Stimulated activated CD4-positive, alpha-beta T cell treated with anti-CD3 and anti-CD28 coated beads, Interleukin-1b, Interleukin-23, amount 100 ng/mL, for 24 hours (primary cell): Measurements from ENCODE around the gene DUOXA2.
"Not testable (repeated sequence)": the region's sequence is repeated elsewhere in the genome, so short reads cannot be mapped to it uniquely, and the experiment has no call there.

Source experiments
- DNase-seq, 4 experiments: peaks; one replicate each; pipeline ENCODE4 v3.0.0-alpha.2; 2020; ENCODE audit warnings: low read depth in 4 of 4, low spot score in 1 of 4

DUOXA2 gene

GRCh38 chr15:45114076-45114750 lies at the start of gene DUOXA2, which contains the start of gene DUOX2:
TSS of gene DUOXA2 (plus strand) at chr15:45114326. CDS start at chr15:45114606, 280 bp downstream.
TSS of gene DUOX2 (minus strand) at chr15:45114172. CDS start at chr15:45113411, 761 bp downstream.
- DNase-seq: no peak

- no peak for DNase-seq
Measured at GRCh38 chr15:45064386-45064785, 49.7 kb upstream of the DUOXA2 start.

- not testable (repeated sequence) for DNase-seq
Measured at GRCh38 chr15:45069942-45070360, 44.2 kb upstream of the DUOXA2 start.

- DNase-seq: not testable (repeated sequence)
Measured at GRCh38 chr15:45073602-45074001, 40.5 kb upstream of the DUOXA2 start.

GRCh38 chr15:45075440-45076320 lies 38.4 kb upstream of the DUOXA2 start:
- not testable (repeated sequence) for DNase-seq

GRCh38 chr15:45077391-45077790 lies 36.7 kb upstream of the DUOXA2 start:
- not testable (repeated sequence) for DNase-seq

- DNase-seq: not testable (repeated sequence)
Measured at GRCh38 chr15:45079201-45079600, 34.9 kb upstream of the DUOXA2 start.

GRCh38 chr15:45079628-45080246 lies 34.4 kb upstream of the DUOXA2 start:
- DNase-seq: not testable (repeated sequence)

GRCh38 chr15:45080593-45080992 lies 33.5 kb upstream of the DUOXA2 start:
- not testable (repeated sequence) for DNase-seq

GRCh38 chr15:45082412-45082811 lies 31.7 kb upstream of the DUOXA2 start:
- not testable (repeated sequence) for DNase-seq

- DNase-seq: no peak
Measured at GRCh38 chr15:45083223-45083622, 30.9 kb upstream of the DUOXA2 start.

GRCh38 chr15:45084163-45084562 lies 30.0 kb upstream of the DUOXA2 start:
- no peak for DNase-seq

GRCh38 chr15:45087513-45087912 lies 26.6 kb upstream of the DUOXA2 start:
- DNase-seq: no peak

- no peak for DNase-seq
Measured at GRCh38 chr15:45088801-45089711, 25.1 kb upstream of the DUOXA2 start.

- no peak for DNase-seq
Measured at GRCh38 chr15:45089712-45090373, 24.3 kb upstream of the DUOXA2 start.

GRCh38 chr15:45091161-45091560 lies 23.0 kb upstream of the DUOXA2 start:
- no peak for DNase-seq

GRCh38 chr15:45091576-45091975 lies 22.6 kb upstream of the DUOXA2 start:
- no peak for DNase-seq

- no peak for DNase-seq
Measured at GRCh38 chr15:45093013-45093412, 21.1 kb upstream of the DUOXA2 start.

- no peak for DNase-seq
Measured at GRCh38 chr15:45093622-45094357, 20.3 kb upstream of the DUOXA2 start.
